GM19043 (cell line): ENCODE results near the gene ITIH3.

Experiments
- ATAC-seq: cut with Tn5 transposase; IDR thresholded peaks from one replicate; pipeline ENCODE4 v1.9.1; 2021; ENCODE audit warnings: low read depth; ENCODE audit not compliant: unreplicated experiment

The ITIH3 gene

DNA sequence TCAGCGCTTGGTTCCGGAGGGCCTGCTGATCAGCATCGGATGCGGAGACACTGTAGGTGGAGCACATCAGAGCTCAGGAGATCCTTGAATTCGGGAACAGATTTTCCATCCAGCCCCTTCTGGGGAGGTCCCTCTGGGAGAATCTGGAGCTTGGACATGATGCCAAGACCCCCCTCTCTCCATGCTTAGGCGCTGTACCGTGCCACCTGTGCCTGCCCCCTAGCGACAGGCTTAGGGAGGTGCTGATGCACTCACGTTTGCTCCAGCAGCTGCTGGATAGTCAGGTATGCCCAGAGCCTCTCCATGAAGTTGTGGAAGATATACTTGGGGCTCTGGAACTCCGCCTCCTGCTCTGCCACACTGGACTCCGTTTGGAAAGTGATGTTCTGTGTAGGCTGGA is 26.1 kb downstream of the ITIH3 start:
- ATAC-seq = no peak

DNA sequence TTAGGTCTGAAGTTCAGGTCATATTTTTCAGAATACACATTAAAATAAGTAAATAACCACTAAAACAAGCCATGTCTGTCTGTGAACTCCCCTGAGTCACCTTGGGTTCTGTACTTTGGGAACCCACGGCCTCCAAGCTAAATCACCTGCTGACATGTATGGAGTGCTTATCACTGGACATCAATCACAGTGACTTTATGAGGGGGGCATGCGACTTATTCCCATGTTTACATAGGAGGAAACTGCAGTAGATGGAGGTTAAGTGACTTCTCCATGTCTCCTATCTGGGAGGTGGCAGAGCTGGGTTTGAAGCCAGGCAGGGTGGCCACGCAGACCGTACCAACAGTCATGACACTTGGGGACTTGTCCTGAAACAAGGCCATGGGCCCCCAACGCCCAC is 27.8 kb downstream of the ITIH3 start:
- no peak for ATAC-seq

DNA sequence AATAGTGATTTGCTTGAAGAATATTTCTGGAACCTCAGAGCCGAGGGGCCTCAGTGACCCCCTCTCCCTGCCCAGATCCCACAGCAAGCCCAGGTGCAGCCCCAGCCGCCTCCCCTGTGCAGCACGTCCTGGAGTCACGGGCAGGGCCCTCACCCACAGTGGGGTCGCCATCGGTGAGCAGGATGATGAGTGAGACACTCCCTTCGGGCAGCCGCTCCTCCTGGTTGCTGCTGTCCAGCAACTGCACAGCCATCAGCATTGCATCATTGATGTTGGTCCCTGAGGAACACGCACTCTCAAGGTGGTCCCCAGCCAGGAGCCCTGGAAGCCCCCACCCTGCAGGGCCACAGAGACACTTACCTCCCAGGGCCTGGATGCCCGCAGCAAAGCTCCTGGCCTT is 29.4 kb downstream of the ITIH3 start:
- no peak for ATAC-seq

DNA sequence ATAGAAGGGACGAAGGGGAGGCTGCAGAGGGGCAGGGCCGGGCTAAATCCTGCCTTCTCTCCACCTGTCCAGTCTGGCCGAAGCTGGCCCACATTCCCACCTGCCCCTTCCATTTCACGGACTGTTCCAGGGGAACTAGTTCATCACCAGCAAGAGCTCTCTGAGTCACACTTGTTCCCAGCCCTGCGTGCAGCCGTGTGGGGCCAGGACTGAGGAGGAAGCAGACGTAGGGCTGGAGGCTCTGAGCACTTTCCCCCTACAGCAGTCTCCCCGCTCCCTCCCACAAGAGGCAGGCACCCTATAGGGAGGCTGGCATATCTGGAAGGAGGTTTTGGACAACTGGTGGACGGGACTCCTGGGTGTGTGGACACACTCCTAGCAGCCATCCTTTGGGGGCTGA is 32.8 kb downstream of the ITIH3 start:
- no peak for ATAC-seq

DNA sequence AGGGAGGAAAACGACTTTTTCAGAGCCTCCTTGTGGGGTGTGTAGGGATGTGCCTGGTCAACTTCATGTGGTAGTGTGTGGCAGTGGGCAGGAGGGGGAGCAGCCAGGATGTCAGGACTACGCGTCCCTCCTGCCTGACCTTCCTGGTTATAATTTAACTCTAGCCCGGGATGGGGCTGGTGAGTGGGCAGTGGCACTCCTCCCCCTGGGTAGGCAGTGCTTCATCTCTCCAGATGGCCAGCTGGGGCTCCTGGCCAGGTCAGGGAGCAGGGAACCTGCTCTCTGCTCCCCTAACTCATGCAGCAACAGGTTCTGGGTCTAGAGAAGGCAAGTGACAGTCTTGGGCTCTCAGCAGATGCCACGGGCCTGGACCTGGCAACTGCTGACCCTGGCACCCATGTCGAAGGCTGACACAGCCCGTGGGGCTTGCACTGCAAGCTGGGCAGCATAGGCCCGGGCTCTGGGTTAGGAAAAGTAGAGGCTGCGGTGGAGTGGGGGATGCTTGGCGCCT is 33.3 kb downstream of the ITIH3 start:
- no peak for ATAC-seq

DNA sequence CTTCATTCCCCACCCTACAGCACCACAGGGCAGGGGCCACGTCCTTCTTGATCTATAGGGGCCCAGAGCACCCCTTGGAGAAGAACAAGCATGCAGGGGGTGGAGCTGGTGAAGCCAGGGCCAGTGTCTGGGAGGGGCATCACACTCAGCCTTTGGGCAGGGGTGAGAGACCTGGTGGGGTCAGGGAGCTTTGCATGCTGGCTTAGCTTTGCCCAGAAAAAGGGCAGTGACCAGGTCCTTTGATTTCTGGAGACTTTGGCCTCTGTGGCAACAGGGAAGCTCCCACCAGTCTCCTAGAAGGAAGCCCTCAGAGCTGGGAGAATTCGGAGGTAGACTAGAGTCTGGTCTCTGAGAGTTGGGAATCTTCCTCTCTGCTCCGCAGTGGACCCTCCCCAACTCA is 34.9 kb downstream of the ITIH3 start:
- no peak for ATAC-seq

DNA sequence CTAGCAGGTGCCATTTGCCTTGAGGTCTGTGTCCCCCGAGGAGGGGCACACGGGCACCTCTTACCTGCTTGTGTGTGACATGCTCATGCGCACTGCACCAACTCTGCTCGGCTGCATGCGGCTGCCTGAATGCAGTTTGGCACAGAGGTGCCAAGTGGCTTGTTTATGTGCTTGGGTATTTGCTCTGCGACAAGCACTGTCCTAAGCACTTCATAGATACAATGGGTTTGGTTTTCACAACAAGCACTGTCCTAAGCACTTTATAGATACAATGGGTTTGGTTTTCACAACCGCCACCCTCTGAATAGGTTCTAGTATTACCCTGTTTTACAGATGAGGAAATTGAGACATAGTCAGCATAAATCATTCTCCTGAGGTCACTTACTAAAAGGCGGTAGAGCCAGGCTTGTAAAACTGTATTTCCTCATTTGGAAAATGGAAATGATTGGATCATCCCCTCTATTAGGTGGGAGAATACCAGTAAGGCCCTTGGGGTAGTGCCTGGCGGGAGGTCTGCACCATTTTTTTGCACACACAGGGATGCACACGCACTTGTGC is 35.4 kb downstream of the ITIH3 start:
- ATAC-seq = no peak

DNA sequence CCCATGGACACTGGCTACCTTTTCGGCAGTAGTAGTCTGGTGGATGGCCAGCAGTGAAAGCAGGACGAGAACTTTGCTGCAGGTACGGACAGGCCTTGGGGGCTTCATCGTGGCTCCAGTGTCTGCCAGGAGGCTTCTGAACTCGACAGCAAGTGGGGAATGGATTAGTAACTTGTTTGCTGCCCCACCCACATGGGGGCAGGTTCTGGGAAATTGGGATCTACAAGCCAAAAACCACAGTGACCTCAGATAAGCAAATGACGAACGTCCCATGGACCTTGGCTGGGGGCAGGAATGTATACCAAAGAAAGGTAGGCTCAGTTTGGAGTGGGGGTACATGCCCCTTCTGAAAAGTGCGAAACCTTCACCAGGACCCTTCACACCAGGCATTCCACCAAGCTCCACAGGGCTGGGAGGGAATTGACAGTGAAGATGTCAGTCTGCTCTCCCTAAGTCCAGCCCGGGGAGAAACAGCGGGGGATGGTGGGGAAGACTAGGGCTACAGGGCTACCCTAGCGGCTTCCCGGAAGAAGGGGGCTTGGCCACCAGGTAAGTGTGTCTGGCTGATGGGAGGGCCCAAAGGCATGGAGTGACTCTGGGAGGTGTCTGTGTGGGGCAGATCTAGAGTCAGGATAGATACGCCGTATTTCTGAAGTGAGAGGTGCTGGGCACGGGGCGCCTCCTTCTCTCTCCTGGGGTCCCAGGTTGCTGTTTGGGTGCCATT is 36.1 kb downstream of the ITIH3 start, which contains the start of gene ITIH4:
ITIH4 (minus strand) TSS at position 138 of the 724 bp plus-strand sequence; CDS start at position 108, 30 bp downstream.
- ATAC-seq = no peak

DNA sequence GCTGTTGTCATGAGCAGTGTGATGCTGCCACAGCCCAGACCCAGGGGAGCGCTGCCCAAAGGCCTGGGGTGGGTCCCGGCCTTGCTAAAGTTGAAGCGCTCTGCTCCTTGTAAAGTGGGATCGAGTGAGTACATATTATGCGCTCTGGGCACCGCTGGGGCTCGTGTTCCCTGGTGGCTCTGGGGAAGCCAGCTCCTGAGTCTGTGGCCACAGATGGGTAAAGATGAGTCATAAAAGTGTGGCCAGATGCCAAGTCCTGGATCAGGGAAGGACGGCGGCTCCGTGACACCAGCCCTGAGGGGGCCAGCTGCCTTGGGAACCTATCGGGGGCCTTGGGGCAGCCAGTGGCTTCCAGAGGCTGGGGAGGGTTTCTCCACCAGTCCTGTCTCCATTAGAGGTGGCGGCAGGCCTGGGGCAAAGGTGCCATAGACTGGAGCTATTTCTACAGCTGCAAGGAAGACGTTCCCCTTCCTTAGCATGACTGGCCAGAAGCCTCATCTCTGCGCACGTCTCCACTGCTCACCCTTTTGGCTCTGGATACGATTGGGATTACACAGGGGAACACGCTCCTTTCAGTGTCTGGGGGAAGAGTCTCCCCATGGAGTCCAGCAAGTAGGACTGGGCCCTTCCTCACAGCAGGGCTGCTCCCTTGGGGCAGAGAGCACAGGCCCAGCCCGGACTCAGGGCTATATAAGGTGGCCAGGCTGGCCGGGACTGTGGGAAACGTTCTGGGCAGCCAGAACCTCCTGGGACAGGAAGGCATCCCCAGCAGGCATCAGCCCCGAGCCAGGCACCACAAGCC is 37.1 kb downstream of the ITIH3 start:
- no peak for ATAC-seq

DNA sequence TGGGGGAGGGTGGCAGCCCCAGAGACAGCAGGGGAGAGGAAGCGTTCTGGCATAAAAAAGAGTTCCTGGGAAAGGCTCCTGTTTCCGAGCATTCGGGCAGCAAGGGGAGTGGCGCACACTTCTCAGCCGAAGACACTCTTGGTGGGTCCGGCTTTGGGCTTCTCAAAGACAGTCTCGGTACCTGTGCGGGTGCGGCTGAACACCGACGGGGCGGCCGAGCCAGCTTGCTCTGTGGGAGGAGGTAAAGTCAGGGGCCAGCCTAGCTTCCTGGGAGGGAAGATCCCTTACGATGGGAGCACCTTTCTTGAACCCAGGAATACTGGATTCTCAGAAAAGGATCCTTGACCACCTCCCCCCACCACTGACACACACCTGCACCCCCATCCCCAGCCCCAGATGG is 38.6 kb downstream of the ITIH3 start:
- ATAC-seq = no peak

DNA sequence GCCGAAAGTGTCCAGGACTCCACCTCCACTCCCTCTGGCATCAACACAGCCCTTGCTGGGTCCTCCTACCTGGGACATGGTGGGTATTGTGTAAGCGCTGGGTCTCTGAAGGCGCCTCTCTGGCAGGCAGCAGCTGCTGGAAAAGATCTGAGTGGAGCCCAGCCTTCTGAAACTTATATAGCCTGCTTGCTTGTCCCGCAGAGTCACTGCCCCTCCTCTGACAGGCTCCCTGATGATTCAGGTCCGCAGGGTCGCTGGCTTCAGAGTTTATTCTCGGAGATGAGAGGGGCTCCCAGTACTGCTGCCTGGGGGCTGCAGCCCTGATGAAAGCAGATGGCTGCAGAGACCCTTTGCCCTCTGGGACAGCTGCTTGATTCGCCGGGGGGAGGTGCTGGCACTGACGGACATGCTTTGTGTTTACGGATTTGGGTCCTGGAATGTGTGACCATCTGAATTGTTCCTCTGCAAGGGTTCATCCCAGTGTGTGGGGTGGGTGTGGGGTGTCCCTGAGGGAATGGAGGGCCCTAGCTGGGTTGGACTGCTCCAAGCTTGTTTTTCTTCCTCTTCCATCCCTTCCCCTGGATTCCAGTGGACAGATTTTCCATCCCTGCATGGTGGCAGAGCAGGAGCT is 40.4 kb downstream of the ITIH3 start, which contains the start of gene MUSTN1:
MUSTN1 (minus strand) TSS at position 149 of the 631 bp plus-strand sequence; CDS start at position 78, 71 bp downstream.
- no peak for ATAC-seq

DNA sequence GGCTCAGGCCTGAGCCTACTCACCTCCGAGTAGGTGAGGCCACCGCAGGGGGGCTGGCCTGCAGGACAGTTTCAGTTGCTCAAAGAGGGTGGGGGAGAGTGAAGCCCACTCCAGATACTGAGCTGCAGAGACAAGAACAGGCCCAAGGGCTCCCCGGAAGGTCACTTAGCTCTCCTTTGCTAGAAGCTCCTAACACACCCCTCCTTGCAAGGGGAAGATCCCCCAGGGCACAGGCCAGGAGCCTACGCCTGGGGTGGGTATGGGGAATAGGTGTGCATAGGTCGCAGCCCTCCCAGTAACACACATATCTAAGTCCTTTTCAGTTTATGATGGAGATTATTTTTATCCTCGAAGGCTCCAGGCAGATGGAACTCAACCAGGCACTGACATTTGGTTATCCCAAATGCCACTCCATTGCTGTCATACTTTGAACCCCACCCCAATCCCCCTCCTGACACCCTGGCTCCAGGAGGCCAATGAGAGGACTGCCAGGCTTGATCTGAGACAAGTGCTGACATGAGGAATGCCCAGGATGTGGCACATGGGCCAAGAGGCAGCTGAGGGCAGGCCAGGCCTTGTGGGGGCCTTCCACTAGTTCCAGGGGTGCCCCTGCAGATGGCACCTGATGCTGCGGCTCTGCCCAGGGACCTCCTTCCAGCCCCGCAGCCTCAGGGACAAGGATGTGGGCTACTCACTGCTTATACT is 41.3 kb downstream of the ITIH3 start:
- no peak for ATAC-seq

DNA sequence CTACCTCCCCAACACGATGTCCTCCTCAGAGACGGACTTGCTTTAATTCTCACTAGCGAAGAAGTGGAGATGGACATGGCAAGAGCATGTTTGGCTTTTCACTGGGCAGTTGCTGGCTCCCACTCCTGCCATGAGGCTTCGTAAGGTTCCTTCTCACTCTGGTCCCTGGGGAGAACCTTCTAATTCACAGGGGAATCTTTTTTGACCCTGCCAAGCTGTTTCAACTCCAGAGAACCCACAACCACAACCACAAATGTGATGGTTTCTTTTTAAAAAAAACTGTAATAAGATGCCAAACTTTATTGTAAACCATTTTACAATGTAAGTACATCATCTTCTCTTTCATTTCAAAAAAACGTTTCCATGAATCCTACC is 41.9 kb downstream of the ITIH3 start:
- ATAC-seq = no peak

DNA sequence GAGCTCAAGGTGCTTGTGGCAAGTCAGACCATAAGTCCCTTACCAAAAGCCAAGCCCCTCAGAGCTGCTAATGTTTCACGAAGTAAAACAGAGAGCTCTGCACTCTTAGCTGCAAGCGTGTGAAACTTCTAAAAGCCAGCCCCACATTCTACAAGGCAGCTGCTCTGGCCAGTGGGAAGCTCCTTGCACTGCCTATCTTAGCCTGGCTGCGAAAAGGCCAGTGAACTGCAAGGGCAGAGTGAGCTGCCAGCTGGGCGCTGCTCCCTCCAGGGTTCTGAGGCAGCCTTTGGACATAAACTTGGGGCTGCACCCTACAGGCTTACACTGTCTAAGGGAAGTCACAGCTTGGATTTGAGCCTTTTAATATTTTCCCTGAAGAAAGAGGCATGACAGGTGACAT is 42.4 kb downstream of the ITIH3 start:
- no peak for ATAC-seq

DNA sequence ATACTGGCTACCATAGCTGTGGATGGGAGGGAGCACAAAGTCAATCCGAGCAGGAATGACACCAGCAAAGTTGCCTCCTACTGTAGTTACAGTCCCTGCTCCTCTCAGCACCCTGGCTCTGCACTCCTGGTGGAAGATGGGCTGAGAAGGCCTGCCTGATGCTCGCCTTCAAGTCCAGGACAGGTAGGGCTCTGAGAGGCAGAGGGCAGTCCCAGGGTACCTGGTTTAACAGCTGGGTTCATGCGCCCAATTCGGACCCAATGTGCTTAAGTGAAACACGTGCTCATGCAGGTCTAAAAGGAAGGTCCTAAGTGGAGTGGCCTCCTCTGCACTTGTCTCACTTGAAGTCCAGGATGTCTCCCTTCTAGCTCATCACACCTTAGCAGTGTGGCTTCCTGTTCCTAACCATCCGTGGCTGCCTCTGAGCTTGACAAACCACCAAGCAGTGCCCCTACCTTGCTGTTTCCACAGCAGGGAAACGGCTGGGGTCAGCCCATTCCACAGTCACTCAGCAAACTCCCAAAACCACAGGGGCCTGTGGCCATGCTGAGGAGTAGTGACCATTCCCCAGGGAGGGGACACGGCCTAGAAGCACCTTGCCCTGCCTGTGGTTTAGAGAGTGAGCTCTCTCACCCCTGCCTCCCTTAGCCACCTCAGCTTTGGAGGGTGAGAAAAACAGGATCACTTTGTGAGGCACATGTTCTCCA is 44.1 kb downstream of the ITIH3 start:
- ATAC-seq = peak; percentile 70

DNA sequence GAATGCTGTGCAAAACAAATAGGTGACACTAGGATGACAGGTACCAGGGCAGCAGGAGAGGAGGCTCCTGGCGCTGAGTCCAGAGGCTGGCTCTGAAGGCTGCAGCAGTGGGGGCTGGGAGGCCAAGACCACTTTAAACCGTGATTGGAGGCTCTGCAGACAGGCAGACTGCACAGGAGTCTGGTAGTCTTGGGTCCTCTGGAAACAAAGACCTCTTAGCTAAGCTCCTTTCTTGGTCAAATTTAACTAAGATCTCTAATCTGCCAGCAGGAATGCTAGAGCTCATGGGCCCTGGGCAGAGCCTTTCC is 44.6 kb downstream of the ITIH3 start:
- no peak for ATAC-seq

DNA sequence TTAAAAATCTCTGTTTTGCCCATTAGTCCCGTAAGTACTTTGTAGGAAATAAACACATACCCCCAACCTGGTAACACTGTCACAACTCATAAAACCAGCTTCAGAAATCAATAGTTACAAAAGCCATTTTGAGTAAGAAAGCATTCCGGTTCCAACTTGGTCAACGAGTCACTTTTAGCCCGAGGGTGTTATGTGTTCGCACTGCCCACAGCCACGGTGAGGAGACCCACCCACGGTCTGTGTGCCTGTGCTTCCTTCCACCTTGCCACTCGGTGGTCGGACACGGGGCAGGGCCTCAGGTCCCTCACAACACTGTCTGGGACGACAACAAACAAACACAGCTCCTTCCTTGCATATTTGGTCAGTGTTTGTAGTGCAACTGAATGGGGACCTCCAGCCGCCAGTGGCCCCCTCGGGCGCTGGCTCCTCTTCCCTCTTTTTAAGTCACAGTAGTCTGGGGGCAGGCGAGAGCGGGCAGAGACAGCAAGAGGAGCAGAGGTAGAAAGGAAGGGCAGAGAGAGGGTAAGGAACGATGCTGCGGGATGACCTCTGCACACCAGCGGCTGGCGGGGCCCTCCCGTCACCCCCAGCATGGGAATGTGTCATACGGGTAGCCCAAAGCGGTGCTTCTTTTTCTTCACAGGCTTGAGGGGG is 45.4 kb downstream of the ITIH3 start:
- no peak for ATAC-seq

DNA sequence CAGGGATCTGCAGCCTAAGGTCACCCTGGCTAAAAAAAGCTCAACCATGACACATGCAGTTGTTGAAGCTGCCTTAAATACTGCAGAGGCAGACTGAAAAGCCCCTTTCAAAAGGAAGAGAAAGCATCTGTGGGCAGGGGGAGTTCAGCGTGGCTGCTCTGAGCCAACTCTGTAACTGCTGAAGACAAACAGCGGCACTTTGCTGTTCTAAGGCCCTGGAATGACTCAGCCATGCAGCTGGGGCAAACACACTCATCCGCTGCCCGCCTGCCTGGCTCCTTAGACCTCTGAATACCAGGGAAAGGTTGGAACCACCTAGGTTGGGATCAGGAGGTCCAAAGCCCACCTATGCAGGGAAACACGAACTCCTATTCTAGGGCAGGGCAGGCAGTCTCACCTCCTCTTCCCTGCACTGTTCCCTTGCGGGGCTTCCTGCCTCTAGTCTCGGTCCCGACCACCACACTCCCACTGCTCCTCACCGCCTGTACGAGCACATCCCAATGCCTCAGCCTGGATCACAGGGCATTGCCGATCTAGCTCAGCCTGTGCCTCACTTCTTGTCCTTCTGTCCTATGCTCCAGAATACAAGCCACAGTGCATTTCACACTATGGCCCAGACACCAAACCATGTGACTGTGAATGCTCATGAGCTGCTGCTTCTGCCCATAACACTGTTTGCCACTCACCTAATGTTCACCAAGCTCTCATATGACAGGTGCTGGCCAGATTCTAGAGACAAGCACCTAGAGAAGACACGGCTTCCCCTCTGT is 46.8 kb downstream of the ITIH3 start:
- ATAC-seq = no peak

DNA sequence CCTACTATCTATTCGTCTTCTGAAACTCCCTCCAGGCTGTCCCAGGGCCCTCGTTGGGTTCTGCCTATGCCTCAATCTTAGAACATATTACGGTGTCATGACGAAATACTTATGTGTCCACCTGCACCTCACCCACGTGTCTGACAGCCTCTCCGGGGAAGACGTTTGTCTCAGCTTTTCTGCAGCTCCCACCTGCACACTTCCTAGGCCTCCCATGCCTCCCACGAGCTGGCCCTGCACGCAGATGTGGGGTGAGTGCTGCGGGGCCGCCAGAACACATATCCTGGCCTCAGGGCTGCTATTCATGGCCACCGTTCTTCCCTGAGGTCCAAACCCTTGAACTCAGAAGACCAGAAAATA is 47.4 kb downstream of the ITIH3 start:
- ATAC-seq = no peak
